HG03469 (cell line): Measurements from ENCODE around the gene CAVIN3.
A peak's percentile ranks its signal among the peaks of the same experiment; 100 is the strongest.
"Not testable (repeated sequence)": the region's sequence is repeated elsewhere in the genome, so short reads cannot be mapped to it uniquely, and the experiment has no call there.

ENCODE experiments used
- ATAC-seq: cut with Tn5 transposase; IDR thresholded peaks from one replicate; pipeline ENCODE4 v1.9.1; 2021; ENCODE audit warnings: mild to moderate bottlenecking, moderate library complexity, moderate number of reproducible peaks; ENCODE audit not compliant: unreplicated experiment

CAVIN3 gene

GRCh38 chr11:6326985-6327384, 6.7 kb upstream of the CAVIN3 start:
- no peak for ATAC-seq

- ATAC-seq: no peak
Observed at GRCh38 chr11:6326303-6326702, 6.0 kb upstream of the CAVIN3 start.

GRCh38 chr11:6323291-6323905, 3.1 kb upstream of the CAVIN3 start:
- ATAC-seq: no peak

GRCh38 chr11:6321961-6322362, 1.7 kb upstream of the CAVIN3 start:
- ATAC-seq: no peak

- no peak for ATAC-seq
Observed at GRCh38 chr11:6321356-6321755, 1.1 kb upstream of the CAVIN3 start.

- ATAC-seq: no peak
Observed at GRCh38 chr11:6319704-6320410, 444 bp downstream of the CAVIN3 start.

GRCh38 chr11:6319001-6319703, 1.1 kb downstream of the CAVIN3 start:
- no peak for ATAC-seq

- ATAC-seq: no peak
Observed at GRCh38 chr11:6318204-6318603, 2.1 kb downstream of the CAVIN3 start.

- peak; percentile 53 for ATAC-seq
Observed at GRCh38 chr11:6315811-6316425, 4.4 kb downstream of the CAVIN3 start.

GRCh38 chr11:6312106-6312505, 8.2 kb downstream of the CAVIN3 start:
- no peak for ATAC-seq

- ATAC-seq: no peak
Observed at GRCh38 chr11:6307876-6308275, 12.4 kb downstream of the CAVIN3 start.

- no peak for ATAC-seq
Observed at GRCh38 chr11:6305297-6305696, 15.0 kb downstream of the CAVIN3 start.

GRCh38 chr11:6303661-6304060, 16.6 kb downstream of the CAVIN3 start:
- no peak for ATAC-seq

- no peak for ATAC-seq
Observed at GRCh38 chr11:6301096-6301495, 19.2 kb downstream of the CAVIN3 start.

- no peak for ATAC-seq
Observed at GRCh38 chr11:6300325-6300724, 20.0 kb downstream of the CAVIN3 start.

- ATAC-seq: no peak
Observed at GRCh38 chr11:6298605-6299004, 21.7 kb downstream of the CAVIN3 start.

GRCh38 chr11:6297831-6298230, 22.5 kb downstream of the CAVIN3 start:
- no peak for ATAC-seq

- no peak for ATAC-seq
Observed at GRCh38 chr11:6285019-6285418, 35.3 kb downstream of the CAVIN3 start.

GRCh38 chr11:6284250-6284649, 36.1 kb downstream of the CAVIN3 start:
- ATAC-seq: no peak

- ATAC-seq: no peak
Observed at GRCh38 chr11:6283453-6284023, 36.8 kb downstream of the CAVIN3 start.

- not testable (repeated sequence) for ATAC-seq
Observed at GRCh38 chr11:6280809-6281208, 39.5 kb downstream of the CAVIN3 start.
